OCI-LY1 (cell line): ENCODE results near the gene RLBP1.

Experiments
- H2AFZ ChIP-seq: fragments of 200-600 bp; sonication (generic), shearing (Covaris generic); 2 replicates; pipeline ENCODE4 v1.6.0; 2014; ENCODE audit warnings: antibody characterized with exemption, mild to moderate bottlenecking, low read length
- H3F3A ChIP-seq: fragments of 200-600 bp; sonication (generic), shearing (Covaris generic); 2 replicates; pipeline ENCODE4 v1.6.0; 2014; ENCODE audit warnings: mild to moderate bottlenecking, antibody characterized with exemption, low read length, moderate library complexity; ENCODE audit not compliant: insufficient read depth
- H3K27ac ChIP-seq: fragments of 200-600 bp; sonication (generic); 2 replicates; pipeline ENCODE4 v1.5.1; 2014; ENCODE audit warnings: low read length, mixed run types, mild to moderate bottlenecking, low read depth; ENCODE audit not compliant: poor library complexity, severe bottlenecking
- H3K27me3 ChIP-seq: fragments of 200-600 bp; sonication (generic); 2 replicates; pipeline ENCODE4 v1.6.0; 2014; ENCODE audit warnings: antibody characterized with exemption, mild to moderate bottlenecking, low read length, moderate library complexity; ENCODE audit not compliant: insufficient read depth
- H3K36me3 ChIP-seq: fragments of 200-600 bp; sonication (generic); 2 replicates; pipeline ENCODE4 v1.6.1; 2014; ENCODE audit warnings: mild to moderate bottlenecking, antibody characterized with exemption, low read length, moderate library complexity, mixed read lengths; ENCODE audit not compliant: insufficient read depth
- H3K4me1 ChIP-seq: fragments of 200-600 bp; sonication (generic); 2 replicates; pipeline ENCODE4 v1.5.1; 2014; ENCODE audit warnings: mild to moderate bottlenecking, low read length, moderate library complexity; ENCODE audit not compliant: insufficient read depth, severe bottlenecking
- H3K4me2 ChIP-seq: fragments of 200-600 bp; sonication (generic), shearing (Covaris generic); 2 replicates; pipeline ENCODE4 v1.6.1; 2014; ENCODE audit warnings: low read length
- H3K4me3 ChIP-seq: fragments of 200-600 bp; sonication (generic); 2 replicates; pipeline ENCODE4 v1.5.1; 2014; ENCODE audit warnings: low read length, low read depth, mild to moderate bottlenecking, mixed read lengths; ENCODE audit not compliant: poor library complexity, severe bottlenecking
- H3K79me2 ChIP-seq: fragments of 200-600 bp; shearing (Covaris generic); 2 replicates; pipeline ENCODE4 v1.6.1; 2016; ENCODE audit warnings: mixed run types, low read length, mixed read lengths; ENCODE audit not compliant: insufficient read depth
- H3K9ac ChIP-seq: fragments of 200-600 bp; sonication (generic), shearing (Covaris generic); 2 replicates; pipeline ENCODE4 v1.6.1; 2014; ENCODE audit warnings: mild to moderate bottlenecking, low read length, mixed read lengths
- H3K9me2 ChIP-seq: fragments of 200-600 bp; sonication (generic), shearing (Covaris generic); 2 replicates; pipeline ENCODE4 v1.6.1; 2014; ENCODE audit warnings: low read depth, mild to moderate bottlenecking, low read length, mixed read lengths
- H3K9me3 ChIP-seq: fragments of 200-600 bp; shearing (Covaris generic); 2 replicates; pipeline ENCODE4 v1.6.1; 2014; ENCODE audit warnings: low read length, mixed read lengths
- H4K20me1 ChIP-seq: fragments of 200-600 bp; sonication (generic), shearing (Covaris generic); 2 replicates; pipeline ENCODE4 v1.6.0; 2016; ENCODE audit warnings: mild to moderate bottlenecking, low read length; ENCODE audit not compliant: insufficient read depth
- CTCF ChIP-seq: fragments of 200-600 bp; sonication (generic), shearing (Covaris generic); IDR thresholded peaks from 2 replicates; pipeline ENCODE4 v1.5.1; 2017; ENCODE audit warnings: mild to moderate bottlenecking, antibody characterized with exemption, low read length, moderate library complexity, mixed read lengths
- EZH2 ChIP-seq: fragments of 200-600 bp; sonication (generic), shearing (Covaris generic); IDR thresholded peaks from 2 replicates; pipeline ENCODE4 v1.8.0; 2017; ENCODE audit warnings: borderline replicate concordance, mixed run types, mild to moderate bottlenecking, antibody characterized with exemption, low read length, moderate library complexity, mixed read lengths

Gene RLBP1

GRCh38 chr15:89201465-89202005 lies 19.8 kb downstream of the RLBP1 start:
- Histone ChIP-seq H3K9me2 (no peaks in the 10 kb centered on the region), H3K27me3 (no peaks in the 10 kb centered on the region), H3K4me2 (no peak overlapping the region), H3K9ac (no peak overlapping the region), H3K4me1 (peaks cover 10% of the 10 kb centered on the region), H3K79me2 (no peaks in the 10 kb centered on the region), H2AFZ (no peak overlapping the region), H3K27ac (no peak overlapping the region), H4K20me1 (no peaks in the 10 kb centered on the region), H3K4me3 (no peak overlapping the region), H3K9me3 (no peaks in the 10 kb centered on the region), H3F3A (no peaks in the 10 kb centered on the region), H3K36me3 (0 out of 2 replicates have a peak, but pooled peaks cover 6% of the 10 kb centered on the region)
- no peak for TF ChIP-seq EZH2
- TF ChIP-seq CTCF = no peak

- no peaks in the 10 kb centered on the region for H3K79me2 ChIP-seq
- H3F3A ChIP-seq = no peaks in the 10 kb centered on the region
- peaks cover 10% of the 10 kb centered on the region for H3K4me1 ChIP-seq
- no peak overlapping the region for H3K4me2 ChIP-seq
- H3K27me3 ChIP-seq = no peaks in the 10 kb centered on the region
- H3K9ac ChIP-seq = no peak overlapping the region
- H3K4me3 ChIP-seq = no peak overlapping the region
- H3K9me3 ChIP-seq = no peaks in the 10 kb centered on the region
- TF ChIP-seq EZH2 (no peak), CTCF (no peak)
- no peak overlapping the region for H2AFZ ChIP-seq
- H3K9me2 ChIP-seq = no peaks in the 10 kb centered on the region
- H4K20me1 ChIP-seq = no peaks in the 10 kb centered on the region
- H3K36me3 ChIP-seq = peaks cover 18% of the 10 kb centered on the region; the same call in 1 of the 2 replicates
- no peak overlapping the region for H3K27ac ChIP-seq
These were observed 21.2 kb downstream of the RLBP1 start for GRCh38 chr15:89200182-89200581.

- no peak overlapping the region for H3K9ac ChIP-seq
- no peaks in the 10 kb centered on the region for H4K20me1 ChIP-seq
- no peak overlapping the region for H3K27ac ChIP-seq
- no peaks in the 10 kb centered on the region for H3K9me3 ChIP-seq
- H3K4me2 ChIP-seq = no peak overlapping the region
- TF ChIP-seq EZH2 (no peak), CTCF (no peak)
- no peak overlapping the region for H2AFZ ChIP-seq
- H3F3A ChIP-seq = no peaks in the 10 kb centered on the region
- no peaks in the 10 kb centered on the region for H3K9me2 ChIP-seq
- H3K4me3 ChIP-seq = no peak overlapping the region
- H3K36me3 ChIP-seq = peaks cover 22% of the 10 kb centered on the region; the same call in 1 of the 2 replicates
- H3K4me1 ChIP-seq = peaks cover 10% of the 10 kb centered on the region
- no peaks in the 10 kb centered on the region for H3K27me3 ChIP-seq
- no peaks in the 10 kb centered on the region for H3K79me2 ChIP-seq
These were observed 21.6 kb downstream of the RLBP1 start for GRCh38 chr15:89199746-89200145.
